CD4-positive, CD25-positive, alpha-beta regulatory T cell (primary cell): ENCODE data around the gene CDAN1. TPM values are rescaled to one million over a fixed set of nuclear protein-coding genes. Genes with fewer than 3 reads are reported as not detected.
"Not testable (repeated sequence)": the region's sequence is repeated elsewhere in the genome, so short reads cannot be mapped to it uniquely, and the experiment has no call there.

Experiments used
- ATAC-seq, 2 donors: fragments of 150-1000 bp; cut with Tn5 transposase; one replicate each; pipeline ENCODE4 v1.10.0; 2021; ENCODE audit warnings: low read depth in 2 of 2, moderate number of reproducible peaks in 2 of 2, moderate library complexity in 1 of 2
- DNase-seq, 3 donors: peaks; one replicate each; pipeline versions ENCODE4 v3.0.0 to v3.0.0-alpha.2; 2012 to 2022; ENCODE audit warnings: mixed read lengths in 1 of 3
- H3K27ac ChIP-seq: one replicate; pipeline ENCODE4 v1.7.0; 2013; ENCODE audit warnings: mild to moderate bottlenecking, low read length; ENCODE audit not compliant: insufficient read depth, poor library complexity, severe bottlenecking
- H3K27me3 ChIP-seq: one replicate; pipeline ENCODE4 v1.7.0; 2013; ENCODE audit warnings: low read length; ENCODE audit not compliant: control insufficient read depth, insufficient read depth
- H3K36me3 ChIP-seq: one replicate; pipeline ENCODE4 v1.7.0; 2013; ENCODE audit warnings: mild to moderate bottlenecking, low read length, moderate library complexity; ENCODE audit not compliant: control insufficient read depth, insufficient read depth
- H3K4me1 ChIP-seq: 2 replicates; pipeline ENCODE4 v1.7.0; 2013; ENCODE audit warnings: mild to moderate bottlenecking, low read length; ENCODE audit not compliant: insufficient read depth, control insufficient read depth, poor library complexity, severe bottlenecking
- H3K4me3 ChIP-seq: one replicate; pipeline ENCODE4 v1.7.0; 2013; ENCODE audit warnings: low read depth, mild to moderate bottlenecking, low read length, moderate library complexity
- H3K9me3 ChIP-seq, 2 experiments: 1 replicate in 1 of 2; 2 replicates in 1 of 2; pipeline ENCODE4 v1.7.0; 2013; ENCODE audit warnings: low read length in 2 of 2, mild to moderate bottlenecking in 1 of 2, moderate library complexity in 1 of 2; ENCODE audit not compliant: control insufficient read depth in 2 of 2
- H3K27ac Mint-ChIP-seq, 3 donors: one replicate each; pipeline ENCODE4 v1.8.0; 2020 to 2022; ENCODE audit warnings: mild to moderate bottlenecking in 3 of 3, mixed read lengths in 3 of 3, moderate library complexity in 2 of 3
- H3K27me3 Mint-ChIP-seq: one replicate; pipeline ENCODE4 v1.8.0; 2022; ENCODE audit warnings: mild to moderate bottlenecking, mixed read lengths
- H3K36me3 Mint-ChIP-seq: one replicate; pipeline ENCODE4 v1.8.0; 2020; ENCODE audit warnings: mixed read lengths
- H3K4me1 Mint-ChIP-seq, 4 donors: one replicate each; pipeline ENCODE4 v1.8.0; 2020 to 2022; ENCODE audit warnings: mixed read lengths in 4 of 4, mild to moderate bottlenecking in 1 of 4
- H3K4me3 Mint-ChIP-seq, 4 donors: one replicate each; pipeline ENCODE4 v1.8.0; 2020 to 2022; ENCODE audit warnings: mild to moderate bottlenecking in 4 of 4, mixed read lengths in 4 of 4, moderate library complexity in 3 of 4
- H3K9me3 Mint-ChIP-seq, 7 donors: one replicate each; pipeline ENCODE4 v1.8.0; 2020 to 2022; ENCODE audit warnings: mixed read lengths in 7 of 7, mild to moderate bottlenecking in 3 of 7, moderate library complexity in 2 of 7
- polyA plus RNA-seq, 4 donors: library from polyadenylated mRNA; unstranded; fragments of 300-500 nt; fragmentation: Illumina TruSeq; gene quantifications; one replicate each; pipeline ENCODE4 v1.2.3, GENCODE V29; 2021
- total RNA-seq: library from RNA; stranded (reverse); gene quantifications from one replicate; pipeline ENCODE4 v1.2.3, GENCODE V29; 2022

CDAN1 gene
- total and polyA plus RNA-seq, 5 donors from 2014 or later = 6.5 to 26.9 (median 6.9) TPM

GRCh38 chr15:42764154-42764731 is 27.3 kb upstream of the CDAN1 start:
- H3K27me3 ChIP-seq, H3K4me3 ChIP-seq, H3K27ac Mint-ChIP-seq, H3K27ac ChIP-seq, H3K27me3 Mint-ChIP-seq, ATAC-seq, H3K36me3 ChIP-seq, H3K4me3 Mint-ChIP-seq, H3K4me1 ChIP-seq, DNase-seq: not testable (repeated sequence)
- Mint-ChIP-seq H3K36me3 (peaks cover 57% of the 10 kb centered on the region), H3K4me1 (peaks cover 0 to 14% (median 7%) of the 10 kb centered on the region in 4 donors), H3K9me3 (peaks cover 3 to 45% (median 18%) of the 10 kb centered on the region in 7 donors)
- H3K9me3 ChIP-seq = peaks cover 15% of the 10 kb centered on the region in 2 experiments

- DNase-seq, H3K4me1 Mint-ChIP-seq, H3K4me1 ChIP-seq, H3K27ac Mint-ChIP-seq, H3K4me3 ChIP-seq, H3K27ac ChIP-seq, H3K27me3 Mint-ChIP-seq, H3K4me3 Mint-ChIP-seq, H3K27me3 ChIP-seq, H3K36me3 ChIP-seq, ATAC-seq: not testable (repeated sequence)
- H3K36me3 Mint-ChIP-seq = peaks cover 39% of the 10 kb centered on the region
- H3K9me3 ChIP-seq = peaks cover 15% of the 10 kb centered on the region in 2 experiments
- H3K9me3 Mint-ChIP-seq = peaks cover 3 to 34% (median 18%) of the 10 kb centered on the region in 7 donors
Measured at GRCh38 chr15:42761813-42762212, 24.9 kb upstream of the CDAN1 start.

GRCh38 chr15:42760759-42761158 is 23.8 kb upstream of the CDAN1 start:
- Histone ChIP-seq H3K27ac (no peak overlapping the region), H3K4me1 (no peaks in the 10 kb centered on the region), H3K4me3 (no peak overlapping the region), H3K27me3 (no peaks in the 10 kb centered on the region), H3K9me3 (peaks cover 15% of the 10 kb centered on the region in 2 experiments), H3K36me3 (peaks cover 2% of the 10 kb centered on the region)
- peaks cover 30% of the 10 kb centered on the region for H3K36me3 Mint-ChIP-seq
- no peak for ATAC-seq
- DNase-seq = no peak
- H3K9me3 Mint-ChIP-seq = peaks cover 3 to 31% (median 16%) of the 10 kb centered on the region in 7 donors
- no peaks in the 10 kb centered on the region for H3K27me3 Mint-ChIP-seq
- no peak overlapping the region for H3K27ac Mint-ChIP-seq
- H3K4me3 Mint-ChIP-seq = peak overlapping the region in 1 of 4 donors; percentile 32
- H3K4me1 Mint-ChIP-seq = peaks cover 4 to 5% (median 5%) of the 10 kb centered on the region in 4 donors

GRCh38 chr15:42759093-42759492 is 22.2 kb upstream of the CDAN1 start:
- Mint-ChIP-seq H3K36me3 (peaks cover 20% of the 10 kb centered on the region), H3K27me3 (no peaks in the 10 kb centered on the region), H3K27ac (no peak overlapping the region), H3K4me3 (no peak overlapping the region), H3K9me3 (peaks cover 3 to 25% (median 14%) of the 10 kb centered on the region in 7 donors), H3K4me1 (peaks cover 4 to 5% (median 5%) of the 10 kb centered on the region in 4 donors)
- no peak overlapping the region for H3K27ac ChIP-seq
- peaks cover 2% of the 10 kb centered on the region for H3K36me3 ChIP-seq
- H3K9me3 ChIP-seq = peaks cover 15% of the 10 kb centered on the region in 2 experiments
- H3K27me3 ChIP-seq = no peaks in the 10 kb centered on the region
- H3K4me3 ChIP-seq = no peak overlapping the region
- H3K4me1 ChIP-seq = no peaks in the 10 kb centered on the region
- DNase-seq = no peak
- ATAC-seq = no peak

- no peaks in the 10 kb centered on the region for H3K4me1 ChIP-seq
- no peak for ATAC-seq
- H3K4me1 Mint-ChIP-seq = peaks cover 0 to 3% (median 1%) of the 10 kb centered on the region in 4 donors
- H3K36me3 ChIP-seq = peaks cover 36% of the 10 kb centered on the region
- no peak overlapping the region for H3K4me3 ChIP-seq
- peaks cover 0 to 17% (median 2%) of the 10 kb centered on the region in 7 donors for H3K9me3 Mint-ChIP-seq
- no peak overlapping the region for H3K27ac Mint-ChIP-seq
- no peak for DNase-seq
- H3K9me3 ChIP-seq = peaks cover 5 to 7% of the 10 kb centered on the region in 2 experiments
- peaks cover 48% of the 10 kb centered on the region for H3K36me3 Mint-ChIP-seq
- no peaks in the 10 kb centered on the region for H3K27me3 ChIP-seq
- H3K4me3 Mint-ChIP-seq = no peak overlapping the region
- H3K27ac ChIP-seq = no peak overlapping the region
- no peaks in the 10 kb centered on the region for H3K27me3 Mint-ChIP-seq
Measured at GRCh38 chr15:42750306-42750705, 13.4 kb upstream of the CDAN1 start.

- Histone ChIP-seq H3K27me3 (no peaks in the 10 kb centered on the region), H3K4me1 (no peaks in the 10 kb centered on the region), H3K4me3 (no peak overlapping the region), H3K9me3 (peaks cover 5 to 7% of the 10 kb centered on the region in 2 experiments), H3K36me3 (peaks cover 36% of the 10 kb centered on the region), H3K27ac (no peak overlapping the region)
- H3K9me3 Mint-ChIP-seq = peaks cover 0 to 17% (median 2%) of the 10 kb centered on the region in 7 donors
- DNase-seq (no peak), ATAC-seq (no peak)
- H3K4me3 Mint-ChIP-seq = no peak overlapping the region
- peaks cover 0 to 5% (median 2%) of the 10 kb centered on the region in 4 donors for H3K4me1 Mint-ChIP-seq
- no peaks in the 10 kb centered on the region for H3K27me3 Mint-ChIP-seq
- peaks cover 49% of the 10 kb centered on the region for H3K36me3 Mint-ChIP-seq
- H3K27ac Mint-ChIP-seq = no peak overlapping the region
Measured at GRCh38 chr15:42749266-42749665, 12.3 kb upstream of the CDAN1 start.

- DNase-seq = no peak
- Histone ChIP-seq H3K9me3 (no peaks in the 10 kb centered on the region), H3K4me1 (no peaks in the 10 kb centered on the region), H3K36me3 (peaks cover 10% of the 10 kb centered on the region), H3K4me3 (no peak overlapping the region), H3K27me3 (no peaks in the 10 kb centered on the region), H3K27ac (no peak overlapping the region)
- Mint-ChIP-seq H3K9me3 (no peaks in the 10 kb centered on the region), H3K27ac (no peak overlapping the region), H3K36me3 (peaks cover 16% of the 10 kb centered on the region), H3K4me3 (no peak overlapping the region), H3K27me3 (no peaks in the 10 kb centered on the region), H3K4me1 (peaks cover 0 to 7% (median under 1%) of the 10 kb centered on the region in 4 donors)
- no peak for ATAC-seq
Measured at GRCh38 chr15:42744195-42744594, 7.3 kb upstream of the CDAN1 start.

- Mint-ChIP-seq H3K9me3 (no peaks in the 10 kb centered on the region), H3K4me1 (peaks cover 0 to 7% (median 5%) of the 10 kb centered on the region in 4 donors), H3K36me3 (peaks cover 12% of the 10 kb centered on the region), H3K27ac (no peak overlapping the region), H3K27me3 (no peaks in the 10 kb centered on the region), H3K4me3 (no peak overlapping the region)
- H3K36me3 ChIP-seq = peaks cover 10% of the 10 kb centered on the region
- H3K27me3 ChIP-seq = no peaks in the 10 kb centered on the region
- peaks cover 6% of the 10 kb centered on the region for H3K4me1 ChIP-seq
- DNase-seq (no peak), ATAC-seq (no peak)
- H3K27ac ChIP-seq = no peak overlapping the region
- H3K4me3 ChIP-seq = no peak overlapping the region
- no peaks in the 10 kb centered on the region for H3K9me3 ChIP-seq
Measured at GRCh38 chr15:42742149-42742548, 5.2 kb upstream of the CDAN1 start.
